Stimulated activated CD4-positive, alpha-beta T cell treated with anti-CD3 and anti-CD28 coated beads, TNF-alpha, amount 100 ng/mL, for 4 hours (primary cell): ENCODE results near the gene VPS4B.
"Not testable (repeated sequence)": the region's sequence is repeated elsewhere in the genome, so short reads cannot be mapped to it uniquely, and the experiment has no call there.

Experiments used
- DNase-seq, 3 experiments: peaks; one replicate each; pipeline ENCODE4 v3.0.0-alpha.2; 2020; ENCODE audit warnings: low read depth in 3 of 3

The VPS4B gene

GRCh38 chr18:63422087-63422863, at the start of gene VPS4B:
Gene VPS4B (minus strand): TSS chr18:63422476. CDS start chr18:63422259, 217 bp downstream.
- peak; percentile 95 to 99 (median 98) for DNase-seq

DNA sequence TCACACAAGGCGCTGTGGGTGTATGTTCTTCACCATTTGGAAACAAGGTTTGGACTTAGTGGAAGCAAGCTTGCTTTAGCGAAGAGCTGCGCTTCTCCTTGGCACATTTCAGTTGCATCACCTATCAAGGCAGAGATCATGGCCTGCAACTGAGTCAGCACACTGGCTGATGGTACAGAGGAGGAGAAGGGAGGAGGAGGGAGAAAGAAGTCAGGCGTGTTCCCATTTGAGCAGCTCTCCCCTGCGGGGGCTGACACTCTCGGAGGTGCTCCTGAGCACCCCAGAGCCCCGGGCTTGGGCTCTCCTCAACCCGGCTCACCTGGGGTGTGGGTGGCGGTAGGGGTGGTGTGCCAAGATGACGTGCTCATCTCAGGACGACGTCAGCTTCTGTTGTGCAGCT, 48.5 kb upstream of the VPS4B start:
- DNase-seq, result no peak

GRCh38 chr18:63468575-63468974, 46.3 kb upstream of the VPS4B start:
- DNase-seq, result no peak

DNA sequence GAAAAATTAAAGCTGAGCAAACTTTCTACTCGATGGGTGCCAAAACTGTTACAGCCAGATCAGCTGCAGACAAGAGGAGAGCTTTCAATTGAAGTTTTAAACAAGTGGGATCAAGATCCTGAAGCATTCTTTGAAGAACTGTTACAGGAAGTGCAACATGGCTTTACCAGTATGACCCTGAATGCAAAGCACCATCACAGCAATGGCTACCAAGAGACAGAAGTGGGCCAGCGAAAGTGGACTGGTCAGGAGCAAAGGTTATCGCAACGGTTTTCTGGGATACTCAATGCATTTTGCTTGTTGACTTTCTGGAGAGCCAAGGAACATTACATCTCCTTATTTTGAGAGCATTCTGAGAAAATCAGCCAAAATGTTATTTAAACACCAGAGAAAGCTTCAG, 45.4 kb upstream of the VPS4B start:
- no peak for DNase-seq

- no peak for DNase-seq
Observed at GRCh38 chr18:63465059-63465458, 42.8 kb upstream of the VPS4B start.

DNA sequence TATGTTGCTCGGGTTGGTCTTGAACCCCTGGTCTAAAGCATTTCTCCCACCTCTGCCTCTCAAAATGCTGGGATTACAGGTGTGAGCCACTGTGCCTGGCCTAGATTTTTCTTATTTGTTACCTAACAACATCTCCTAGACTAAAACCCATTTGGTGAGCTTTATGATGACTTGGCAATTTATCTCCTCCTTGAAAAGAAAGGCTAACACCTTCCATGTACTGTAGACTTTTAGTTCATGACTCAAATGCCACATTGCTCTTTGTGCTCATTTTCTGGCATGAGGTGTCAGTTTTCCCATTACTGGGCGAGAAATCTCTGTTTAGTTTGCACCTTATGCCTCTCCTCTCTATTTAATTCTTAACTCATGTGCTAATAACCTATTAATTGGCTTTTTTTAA, 42.2 kb upstream of the VPS4B start:
- DNase-seq, result no peak

GRCh38 chr18:63460414-63460813, 38.1 kb upstream of the VPS4B start:
- no peak for DNase-seq

DNA sequence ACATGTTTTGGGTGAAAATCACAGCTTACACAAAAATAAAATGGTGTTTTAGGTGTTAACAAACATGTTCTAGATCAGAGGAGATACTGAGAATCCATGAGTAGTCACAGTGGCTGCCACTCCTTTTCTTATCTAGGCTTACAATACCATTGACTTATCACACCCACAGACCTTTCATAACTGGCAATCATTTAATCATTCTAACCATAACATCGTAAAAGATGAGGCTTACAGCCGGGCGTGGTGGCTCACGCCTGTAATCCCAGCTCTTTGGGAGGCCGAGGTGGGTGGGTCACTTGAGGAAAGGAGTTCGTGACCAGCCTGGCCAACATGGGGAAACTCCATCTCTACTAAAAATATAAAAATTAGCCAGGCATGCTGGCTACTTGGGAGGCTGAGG, 35.7 kb upstream of the VPS4B start:
- no peak for DNase-seq

DNA sequence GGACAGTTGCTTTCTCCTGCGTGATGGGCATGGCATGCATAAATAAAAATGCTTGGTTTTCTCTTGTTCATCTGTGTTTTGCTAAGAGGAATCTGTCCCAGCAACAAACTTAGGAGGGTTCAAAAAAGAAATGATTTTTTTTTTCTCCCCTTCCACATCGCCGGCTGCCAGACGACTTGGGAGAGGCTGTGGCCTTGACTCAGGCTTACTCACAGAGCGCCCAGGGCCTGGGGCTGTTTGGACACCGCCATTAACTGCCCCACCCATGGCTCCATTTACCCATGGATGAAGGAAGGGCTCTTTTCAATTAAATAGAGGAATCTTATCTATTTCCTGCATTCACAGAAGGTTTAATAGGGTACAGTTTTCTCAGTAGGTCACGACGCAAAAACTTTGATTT, 32.2 kb upstream of the VPS4B start:
- DNase-seq, result no peak

- not testable (repeated sequence) for DNase-seq
Observed at GRCh38 chr18:63452751-63453150, 30.5 kb upstream of the VPS4B start.

DNA sequence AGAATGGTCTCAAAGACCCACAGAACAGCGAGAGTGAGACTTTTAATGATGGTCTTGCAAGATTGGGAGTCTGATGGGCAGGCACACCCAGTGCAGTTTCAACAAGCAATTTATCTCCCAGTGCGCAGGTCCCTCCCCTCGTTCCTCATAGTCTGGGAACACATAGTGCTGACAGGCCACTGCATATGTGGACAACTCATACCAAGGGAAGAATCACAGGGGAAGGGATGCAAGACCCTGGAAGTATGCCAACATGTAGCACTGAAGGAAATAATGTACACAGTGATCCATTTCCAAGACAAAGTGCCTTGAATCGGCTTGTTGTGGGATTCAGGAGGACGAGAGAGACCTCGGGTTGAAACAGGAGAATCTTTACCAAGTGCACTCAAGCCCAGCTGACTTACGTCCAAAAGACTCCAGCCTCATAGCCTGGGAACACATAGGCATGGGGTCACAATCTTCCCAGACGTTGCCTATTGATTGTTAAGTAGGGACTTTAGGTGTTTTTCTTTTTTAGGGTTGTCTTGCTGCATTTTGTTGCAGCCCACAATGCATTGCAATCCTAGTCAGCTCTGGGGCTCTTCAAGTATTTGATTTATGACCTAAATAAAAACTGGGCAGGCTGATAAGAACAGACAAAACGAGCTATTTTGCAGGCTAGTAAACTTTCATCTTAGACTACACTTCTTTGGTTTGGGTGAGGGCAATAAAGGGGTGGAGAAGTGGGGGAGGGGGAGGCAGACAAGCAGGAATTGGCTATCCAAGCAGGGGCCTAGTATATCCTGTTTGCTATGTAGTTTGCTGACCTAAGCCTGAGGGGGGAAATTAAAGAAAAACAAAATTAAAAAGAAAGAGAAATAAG, 29.8 kb upstream of the VPS4B start:
- DNase-seq, result no peak

GRCh38 chr18:63449426-63449825, 27.1 kb upstream of the VPS4B start:
- no peak for DNase-seq

DNA sequence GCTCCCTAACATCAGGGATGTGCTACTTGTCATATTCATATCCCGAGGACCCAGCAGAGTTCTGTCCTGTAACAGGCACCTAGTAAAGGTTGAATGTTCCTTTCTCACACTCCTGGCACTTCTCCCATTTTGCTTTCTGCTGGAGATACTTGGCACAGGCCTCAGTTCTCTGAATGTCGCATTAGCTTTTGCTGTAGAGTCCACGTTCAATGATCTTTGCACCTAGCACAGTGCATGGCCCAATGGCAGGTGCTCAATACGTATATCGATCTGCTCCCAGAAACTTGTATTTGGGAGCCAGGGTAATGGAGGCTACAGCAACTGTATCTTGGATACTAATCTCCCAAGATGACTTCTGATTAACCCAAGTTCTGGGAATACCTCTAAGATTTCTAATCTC, 24.8 kb upstream of the VPS4B start:
- no peak for DNase-seq

- no peak for DNase-seq
Observed at GRCh38 chr18:63446266-63446665, 24.0 kb upstream of the VPS4B start.

DNA sequence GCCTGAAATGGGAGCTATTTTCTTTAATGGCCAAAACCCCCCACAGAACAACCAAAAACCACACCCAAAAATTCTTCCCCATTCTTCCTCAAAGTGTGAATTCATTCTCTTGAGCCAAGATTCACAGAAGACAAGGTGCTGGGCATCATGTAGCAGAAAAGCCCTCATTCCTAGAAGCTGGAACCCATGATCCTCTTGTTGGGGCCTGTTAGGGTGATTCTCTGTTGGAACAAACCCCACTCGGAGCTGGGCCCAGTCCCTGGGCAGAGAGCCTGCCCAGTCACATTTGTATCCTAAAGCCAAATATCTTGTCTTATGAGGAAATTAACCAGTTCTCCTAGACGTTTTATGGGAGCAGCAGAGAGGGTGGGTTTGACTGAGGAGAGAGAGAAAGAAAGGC, 22.8 kb upstream of the VPS4B start:
- DNase-seq, result no peak

DNA sequence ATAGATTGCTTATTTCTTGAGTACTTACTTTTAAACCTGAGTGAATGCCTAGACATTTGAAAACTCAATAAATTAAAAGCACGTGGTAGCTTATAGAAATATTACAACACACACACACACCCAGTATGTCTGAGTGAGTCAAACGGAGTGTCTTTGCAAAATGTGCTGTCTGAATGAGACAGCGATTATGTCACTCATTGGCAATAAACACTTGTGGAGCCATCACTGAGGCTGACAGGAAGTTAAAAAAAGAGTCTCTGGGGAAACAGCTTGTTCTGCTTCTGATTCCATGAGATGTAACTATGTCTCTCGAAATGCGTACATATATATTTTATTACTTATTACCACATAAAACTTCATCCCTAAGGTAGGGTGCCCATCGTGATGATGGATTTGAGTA, 22.3 kb upstream of the VPS4B start:
- no peak for DNase-seq

DNA sequence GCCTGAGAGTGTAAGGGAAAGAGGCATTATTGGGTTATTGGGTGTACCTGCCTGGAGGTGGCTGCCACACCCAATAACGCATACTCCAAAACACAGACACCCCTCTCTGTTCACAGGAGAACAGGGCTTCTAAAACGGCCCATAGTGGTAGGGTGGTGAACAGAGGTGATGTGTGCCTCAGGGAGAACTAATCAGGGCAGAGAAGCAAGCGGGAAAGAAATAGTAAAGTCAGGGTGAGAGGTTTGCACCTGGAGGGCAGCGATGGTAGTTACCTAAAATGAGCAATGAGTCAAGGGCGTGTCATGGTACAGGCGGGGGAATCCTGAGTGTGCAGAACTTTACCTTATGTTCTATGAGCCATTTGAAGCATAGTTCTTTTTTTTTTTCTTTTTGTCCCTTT, 21.6 kb upstream of the VPS4B start:
- DNase-seq, result no peak

DNA sequence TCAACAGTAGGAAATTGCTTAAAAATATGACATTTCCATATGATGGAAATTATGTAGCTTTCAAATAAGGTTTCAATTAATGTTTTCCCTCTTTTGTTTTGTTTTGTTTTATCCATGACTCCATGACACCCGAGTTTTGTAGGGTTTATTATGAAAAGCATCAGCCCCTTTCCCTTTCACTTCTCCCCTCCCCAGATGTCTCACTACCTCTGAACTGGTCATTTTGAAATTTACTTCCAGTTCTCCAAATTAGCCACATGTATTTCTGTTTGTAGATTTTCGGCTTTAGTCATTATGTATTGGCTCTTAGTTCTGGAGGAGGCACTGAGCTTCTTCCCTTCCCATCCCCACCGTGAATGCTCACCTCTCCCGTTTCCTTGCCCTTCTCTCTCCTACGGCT, 18.6 kb upstream of the VPS4B start:
- no peak for DNase-seq

- no peak for DNase-seq
Observed at GRCh38 chr18:63440219-63440618, 17.9 kb upstream of the VPS4B start.

GRCh38 chr18:63439334-63439733, 17.1 kb upstream of the VPS4B start:
- peak in 1 of 3 experiments; percentile 21 for DNase-seq

DNA sequence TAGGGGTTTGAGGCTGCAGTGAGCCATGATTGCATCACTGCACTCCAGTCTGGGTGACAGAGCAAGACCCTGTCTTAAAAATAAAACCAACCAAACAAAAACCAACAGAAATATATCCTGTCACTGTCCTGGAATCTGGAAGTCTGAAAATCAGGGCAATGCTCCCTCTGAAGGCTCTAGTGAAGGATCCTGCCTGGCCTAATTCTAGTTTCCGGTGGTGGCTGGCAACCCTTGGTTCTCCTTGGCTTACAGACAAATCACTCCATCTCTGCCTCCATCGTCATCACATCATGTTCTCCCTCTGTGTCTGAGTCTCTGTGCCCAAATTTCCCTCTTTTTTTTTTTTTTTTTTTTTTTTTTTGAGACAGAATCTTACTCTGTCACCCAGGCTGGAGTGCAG, 15.9 kb upstream of the VPS4B start:
- DNase-seq, result no peak

DNA sequence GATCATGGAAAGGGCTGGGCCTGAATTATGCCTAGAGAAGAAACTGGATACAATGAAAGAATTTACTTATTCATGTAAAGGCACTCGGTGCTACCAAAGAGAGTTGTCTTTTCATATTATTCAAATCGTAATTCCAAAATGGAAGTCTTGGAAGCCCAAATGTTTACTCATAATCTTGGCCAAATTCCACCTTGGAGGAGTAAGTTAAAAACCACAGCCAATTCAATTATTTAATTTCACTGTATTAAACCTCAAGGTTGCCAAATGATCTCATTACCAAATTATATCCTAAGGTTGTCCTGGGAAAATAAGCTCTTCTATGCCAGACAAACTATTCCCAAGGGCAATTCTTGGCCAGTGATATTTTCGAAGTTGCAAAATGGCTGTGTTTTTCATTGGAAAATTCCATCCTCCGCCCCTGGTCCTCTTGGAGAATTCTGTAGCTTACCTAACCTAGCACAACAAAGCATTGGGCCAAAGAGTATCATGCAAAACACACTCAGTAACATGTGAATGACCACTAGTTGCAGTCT, 11.1 kb upstream of the VPS4B start:
- DNase-seq, result no peak

DNA sequence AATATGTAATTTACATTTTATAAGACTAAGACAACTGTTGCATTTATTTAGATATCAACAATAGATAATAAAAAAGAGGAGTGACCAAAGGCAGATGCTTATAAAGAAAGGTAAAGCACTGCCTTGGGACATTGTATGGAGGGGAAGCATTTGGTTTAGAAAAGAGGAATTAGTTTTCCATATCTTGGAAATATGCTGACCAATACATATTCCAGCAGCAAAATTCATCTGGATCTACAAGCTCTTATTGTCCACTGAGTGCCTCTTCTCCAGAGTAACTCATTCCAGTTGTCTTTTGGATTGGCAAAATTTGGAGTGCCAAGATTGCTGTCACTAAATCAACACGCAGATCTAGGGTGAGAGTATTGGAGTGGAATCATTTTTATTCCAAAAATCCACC, 8.9 kb upstream of the VPS4B start:
- no peak for DNase-seq
